ENCODE data around the gene FLT3. TPM values are rescaled to one million over a fixed set of nuclear protein-coding genes. Genes with fewer than 3 reads are reported as not detected.
A peak's percentile ranks its signal among the peaks of the same experiment; 100 is the strongest.

FLT3 gene
- total and polyA plus RNA-seq, 2 of the 13 experiments (the other 11 are each of a cell fraction or from before 2014, with no cell fraction given) = not detected

DNA sequence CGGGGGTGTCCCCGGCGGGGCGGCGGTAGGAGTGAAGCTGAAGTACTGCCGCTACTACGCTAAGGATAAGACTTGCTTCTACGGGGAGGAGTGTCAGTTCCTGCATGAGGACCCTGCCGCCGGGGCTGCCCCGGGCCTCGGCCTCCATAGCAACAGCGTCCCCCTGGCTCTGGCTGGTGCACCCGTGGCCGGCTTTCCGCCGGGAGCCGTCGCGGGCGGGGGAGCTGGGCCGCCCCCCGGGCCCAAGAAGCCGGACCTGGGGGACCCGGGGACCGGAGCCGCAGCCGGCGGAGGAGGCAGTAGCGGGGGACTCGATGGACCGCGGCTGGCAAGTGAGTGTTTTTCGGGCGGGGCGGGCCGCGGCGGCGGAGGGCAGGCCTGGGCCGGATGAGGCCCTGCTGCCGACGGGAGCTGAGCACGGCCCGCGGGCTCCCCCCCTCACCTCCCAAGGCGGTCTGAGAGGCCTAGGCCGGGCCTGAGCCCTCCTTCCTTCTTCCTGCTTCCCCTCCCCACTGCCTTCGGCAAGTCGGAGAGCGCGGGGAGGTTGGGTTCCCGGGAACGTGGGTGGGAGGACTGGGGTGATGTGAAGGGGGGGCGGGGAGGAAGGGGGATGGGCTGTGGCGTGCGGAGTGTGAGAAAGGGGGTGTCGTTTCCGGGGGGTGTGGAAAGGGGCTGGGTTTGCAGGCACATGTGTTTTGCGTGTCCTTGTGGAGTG is 38.5 kb upstream of the FLT3 start (continued):
- TF ChIP-seq ZNF543 (CRISPR knock-in tag; IDR thresholded peaks at IDR 0.05) = no peak
- TF ChIP-seq CENPBD1 (CRISPR knock-in tag; IDR thresholded peaks at IDR 0.05; ENCODE audit: borderline replicate concordance, low read depth) = no peak
- no peak for TF ChIP-seq ZNF883 (CRISPR knock-in tag; IDR thresholded peaks at IDR 0.05; ENCODE audit: not compliant biosample characterization)
- no peak for TF ChIP-seq ZNF34 (CRISPR knock-in tag; IDR thresholded peaks at IDR 0.05; ENCODE audit: borderline replicate concordance)
- TF ChIP-seq, protein P1, sequence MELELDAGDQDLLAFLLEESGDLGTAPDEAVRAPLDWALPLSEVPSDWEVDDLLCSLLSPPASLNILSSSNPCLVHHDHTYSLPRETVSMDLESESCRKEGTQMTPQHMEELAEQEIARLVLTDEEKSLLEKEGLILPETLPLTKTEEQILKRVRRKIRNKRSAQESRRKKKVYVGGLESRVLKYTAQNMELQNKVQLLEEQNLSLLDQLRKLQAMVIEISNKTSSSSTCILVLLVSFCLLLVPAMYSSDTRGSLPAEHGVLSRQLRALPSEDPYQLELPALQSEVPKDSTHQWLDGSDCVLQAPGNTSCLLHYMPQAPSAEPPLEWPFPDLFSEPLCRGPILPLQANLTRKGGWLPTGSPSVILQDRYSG (CRISPR knock-in tag; IDR thresholded peaks at IDR 0.05) = no peak
- TF ChIP-seq MED1 (CRISPR knock-in tag; IDR thresholded peaks at IDR 0.05) = peak; percentile 7; the same call in 1 of the 2 replicates
- TF ChIP-seq ZNF598 (CRISPR knock-in tag; IDR thresholded peaks at IDR 0.05; ENCODE audit: borderline replicate concordance) = no peak
- TF ChIP-seq, protein P2, sequence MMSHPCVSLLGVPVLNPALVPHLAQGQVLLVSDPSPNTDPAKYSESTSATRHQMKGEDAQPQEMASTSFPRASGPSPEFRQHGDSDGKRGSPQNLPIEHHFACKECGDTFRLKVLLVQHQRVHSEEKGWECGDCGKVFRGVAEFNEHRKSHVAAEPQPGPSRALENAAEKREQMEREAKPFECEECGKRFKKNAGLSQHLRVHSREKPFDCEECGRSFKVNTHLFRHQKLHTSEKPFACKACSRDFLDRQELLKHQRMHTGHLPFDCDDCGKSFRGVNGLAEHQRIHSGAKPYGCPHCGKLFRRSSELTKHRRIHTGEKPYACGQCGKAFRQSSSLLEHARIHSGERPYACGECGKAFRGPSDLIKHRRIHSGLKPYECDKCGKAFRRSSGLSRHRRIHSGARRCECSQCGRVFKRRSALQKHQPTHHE (CRISPR knock-in tag; IDR thresholded peaks at IDR 0.05; ENCODE audit: borderline replicate concordance) = no peak
- peak; percentile 69; the same call in 1 of the 2 replicates for TF ChIP-seq SIN3A (IDR thresholded peaks at IDR 0.05; ENCODE audit: borderline replicate concordance, low read depth, low read length)
- TF ChIP-seq, protein P3, sequence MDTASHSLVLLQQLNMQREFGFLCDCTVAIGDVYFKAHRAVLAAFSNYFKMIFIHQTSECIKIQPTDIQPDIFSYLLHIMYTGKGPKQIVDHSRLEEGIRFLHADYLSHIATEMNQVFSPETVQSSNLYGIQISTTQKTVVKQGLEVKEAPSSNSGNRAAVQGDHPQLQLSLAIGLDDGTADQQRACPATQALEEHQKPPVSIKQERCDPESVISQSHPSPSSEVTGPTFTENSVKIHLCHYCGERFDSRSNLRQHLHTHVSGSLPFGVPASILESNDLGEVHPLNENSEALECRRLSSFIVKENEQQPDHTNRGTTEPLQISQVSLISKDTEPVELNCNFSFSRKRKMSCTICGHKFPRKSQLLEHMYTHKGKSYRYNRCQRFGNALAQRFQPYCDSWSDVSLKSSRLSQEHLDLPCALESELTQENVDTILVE (CRISPR knock-in tag; IDR thresholded peaks at IDR 0.05) = no peak
- no peak for TF ChIP-seq ZNF224 (CRISPR knock-in tag; IDR thresholded peaks at IDR 0.05)
- TF ChIP-seq GATA4 (IDR thresholded peaks at IDR 0.05; ENCODE audit: borderline replicate concordance, low read depth) = no peak
- no peak for TF ChIP-seq HMGA1 (CRISPR knock-in tag; conservative IDR thresholded peaks at IDR 0.05)
- peak; percentile 51; the same call in 1 of the 2 replicates for TF ChIP-seq ZNF746 (CRISPR knock-in tag; IDR thresholded peaks at IDR 0.05)
- no peak for TF ChIP-seq POGZ (CRISPR knock-in tag; IDR thresholded peaks at IDR 0.05)
- no peak; the same call in 1 of the 2 replicates for TF ChIP-seq ZNF768 (CRISPR knock-in tag; IDR thresholded peaks at IDR 0.05)
- TF ChIP-seq MXD3 (CRISPR knock-in tag; IDR thresholded peaks at IDR 0.05) = no peak; the same call in 1 of the 2 replicates
- TF ChIP-seq, protein P4, sequence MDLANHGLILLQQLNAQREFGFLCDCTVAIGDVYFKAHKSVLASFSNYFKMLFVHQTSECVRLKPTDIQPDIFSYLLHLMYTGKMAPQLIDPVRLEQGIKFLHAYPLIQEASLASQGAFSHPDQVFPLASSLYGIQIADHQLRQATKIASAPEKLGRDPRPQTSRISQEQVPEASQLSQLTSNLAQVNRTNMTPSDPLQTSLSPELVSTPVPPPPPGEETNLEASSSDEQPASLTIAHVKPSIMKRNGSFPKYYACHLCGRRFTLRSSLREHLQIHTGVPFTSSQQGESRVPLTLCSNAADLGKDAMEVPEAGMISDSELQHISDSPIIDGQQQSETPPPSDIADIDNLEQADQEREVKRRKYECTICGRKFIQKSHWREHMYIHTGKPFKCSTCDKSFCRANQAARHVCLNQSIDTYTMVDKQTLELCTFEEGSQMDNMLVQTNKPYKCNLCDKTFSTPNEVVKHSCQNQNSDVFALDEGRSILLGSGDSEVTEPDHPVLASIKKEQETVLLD (CRISPR knock-in tag; IDR thresholded peaks at IDR 0.05; ENCODE audit: low read depth) = no peak
- peak; percentile 51; the same call in 1 of the 2 replicates for TF ChIP-seq UBTF (CRISPR knock-in tag; IDR thresholded peaks at IDR 0.05)
- no peak for TF ChIP-seq THAP8 (CRISPR knock-in tag; IDR thresholded peaks at IDR 0.05; ENCODE audit: borderline replicate concordance)
